CD4-positive, alpha-beta T cell treated with Interleukin-6 for 4 hours (primary cell): ENCODE data around the gene SLC8B1.

Experiments used
- DNase-seq: peaks from one replicate; pipeline ENCODE4 v3.0.0-alpha.2; 2020; ENCODE audit warnings: mixed read lengths

Gene SLC8B1

DNA sequence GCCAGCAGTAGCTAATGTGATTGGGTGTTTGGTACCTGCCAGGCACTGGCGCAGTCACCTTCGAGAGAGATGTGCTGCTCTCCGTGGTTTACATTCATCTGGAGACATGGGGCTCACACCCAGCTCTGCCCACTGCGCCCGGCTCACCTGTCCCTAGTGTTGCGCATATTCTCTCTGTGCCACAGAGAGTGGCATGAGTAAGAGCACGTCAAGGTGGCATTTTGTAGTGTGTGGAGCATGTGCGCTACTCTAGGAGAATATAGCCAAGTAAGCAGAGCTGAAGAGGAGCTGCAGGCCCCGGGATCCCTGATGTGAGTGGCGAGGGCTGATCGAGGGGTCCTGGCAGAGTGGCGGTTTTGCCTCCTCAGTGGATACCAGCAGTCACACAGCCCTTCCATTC lies 66.8 kb downstream of the SLC8B1 start:
- no peak for DNase-seq

DNA sequence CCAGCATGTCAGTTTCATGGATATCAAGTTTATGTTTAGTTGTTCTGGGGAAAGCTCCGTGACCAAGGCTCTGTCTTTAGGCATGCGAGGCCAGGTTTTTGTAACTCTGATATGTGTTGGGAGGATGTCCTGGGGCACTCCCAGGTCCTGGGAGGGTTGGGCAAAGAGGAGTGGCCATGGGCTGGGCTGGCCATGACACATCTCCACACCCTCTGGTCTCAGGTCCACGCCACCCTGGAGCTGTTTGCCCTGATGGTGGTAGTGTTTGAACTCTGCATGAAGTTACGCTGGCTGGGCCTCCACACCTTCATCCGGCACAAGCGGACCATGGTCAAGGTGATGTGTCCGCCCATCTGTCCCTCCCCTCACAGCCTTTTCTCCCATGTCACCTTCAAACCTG lies 67.3 kb downstream of the SLC8B1 start:
- no peak for DNase-seq

DNA sequence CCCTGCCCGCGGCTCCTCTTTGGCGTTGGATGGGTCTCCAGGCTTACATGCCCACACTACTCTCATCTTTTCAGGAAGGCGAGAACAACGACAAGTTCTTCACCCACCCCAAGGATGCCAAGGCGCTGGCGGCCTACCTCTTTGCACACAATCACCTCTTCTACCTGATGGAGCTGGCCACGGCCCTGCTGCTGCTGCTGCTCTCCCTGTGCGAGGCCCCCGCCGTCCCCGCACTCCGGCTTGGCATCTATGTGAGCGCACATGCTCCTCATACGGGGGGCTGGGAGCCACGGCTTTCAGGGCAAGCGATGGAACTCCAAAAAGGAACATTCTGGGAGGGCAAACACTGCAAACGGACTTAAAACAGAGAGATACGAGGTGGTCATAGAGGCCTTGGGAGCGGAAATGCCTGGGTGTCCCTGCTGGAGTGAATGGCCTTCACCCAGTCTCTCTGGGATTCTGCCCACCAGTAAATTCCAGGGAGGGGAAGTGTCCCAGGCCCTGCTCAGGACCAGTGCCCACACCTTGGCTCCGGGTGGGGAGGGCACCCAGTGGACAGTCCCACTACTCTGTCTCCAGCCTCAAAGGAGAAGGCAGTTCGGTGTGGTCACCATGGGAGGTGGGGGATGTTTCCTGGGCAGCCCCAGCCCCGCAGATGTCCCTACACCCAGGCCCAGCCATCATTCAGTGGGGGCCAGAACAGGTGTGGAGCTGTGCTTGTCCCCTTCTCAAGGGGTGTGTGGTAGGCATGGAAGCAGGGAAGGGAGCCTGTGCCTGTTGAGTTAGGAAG lies 68.6 kb downstream of the SLC8B1 start:
- DNase-seq, result no peak

DNA sequence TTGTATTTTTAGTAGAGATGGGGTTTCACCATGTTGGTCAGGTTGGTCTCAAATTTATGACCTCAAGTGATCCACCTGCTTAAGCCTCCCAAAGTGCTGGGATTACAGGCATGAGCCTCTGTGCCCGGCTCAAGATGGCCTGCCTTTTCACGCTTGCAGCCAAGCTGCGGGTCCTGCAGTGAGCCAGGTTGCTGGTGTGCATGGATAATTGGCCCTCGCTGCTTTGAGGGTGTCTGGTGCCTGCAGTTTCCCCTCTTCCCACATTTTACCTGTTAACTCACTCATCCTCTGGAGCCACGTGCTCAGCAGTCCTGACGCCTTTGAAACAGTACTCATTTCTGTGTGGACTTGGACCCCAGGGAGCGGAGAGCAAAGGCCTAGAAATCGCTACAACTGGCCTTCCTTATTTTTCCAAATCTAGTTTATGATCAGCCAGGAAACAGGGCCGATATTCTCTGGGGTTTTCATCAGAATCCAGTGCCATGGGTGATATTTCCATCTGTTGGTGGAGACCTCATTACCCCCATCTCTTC lies 71.4 kb downstream of the SLC8B1 start:
- no peak for DNase-seq

DNA sequence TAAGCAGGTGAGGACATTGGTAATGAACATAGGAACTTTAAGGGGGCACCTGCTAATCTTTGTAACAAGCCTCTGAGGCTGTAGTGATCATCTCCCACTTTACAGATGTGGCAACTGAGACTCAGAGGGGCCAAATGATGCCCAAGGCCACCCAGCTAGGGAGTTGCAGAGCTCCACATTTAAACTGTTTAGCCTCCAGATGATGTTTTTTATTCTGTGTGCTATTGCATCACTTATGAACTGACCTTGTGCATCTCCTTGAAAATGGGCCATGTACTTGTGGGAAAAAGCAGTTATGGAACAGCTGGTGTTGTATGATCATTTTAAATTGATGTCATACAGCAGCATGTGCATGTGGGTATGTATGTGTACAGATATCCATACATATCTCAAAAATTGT lies 72.2 kb downstream of the SLC8B1 start:
- DNase-seq, result no peak

DNA sequence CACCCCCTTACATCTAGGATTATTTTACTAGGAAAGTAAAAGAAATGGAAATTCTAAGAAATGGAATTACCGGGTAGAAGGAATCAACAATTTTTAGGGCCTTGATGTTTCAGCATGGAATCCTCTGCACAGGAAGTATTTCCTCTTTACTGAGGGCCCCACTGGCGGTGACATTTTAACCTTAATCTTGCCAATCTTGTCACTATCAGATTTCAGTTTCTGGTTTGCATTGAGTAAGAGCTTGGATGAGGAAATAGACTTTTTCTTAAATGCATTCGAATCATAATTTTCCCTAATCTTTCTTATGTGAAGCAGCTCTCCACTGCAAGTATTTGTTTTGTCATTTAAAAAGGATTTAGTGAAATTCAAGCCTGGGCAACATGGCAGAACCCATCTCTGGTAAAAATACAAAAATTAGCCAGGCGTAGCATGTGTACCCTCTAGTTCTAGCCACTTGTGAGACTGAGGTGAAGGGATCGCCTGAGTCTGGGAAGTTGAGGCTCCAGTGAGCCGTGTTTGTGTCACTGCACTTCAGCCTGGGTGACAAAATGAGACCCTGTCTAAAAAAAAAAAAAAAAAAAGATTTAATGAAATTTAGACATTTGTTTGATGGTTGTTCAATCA lies 73.0 kb downstream of the SLC8B1 start:
- DNase-seq, result peak; percentile 56

DNA sequence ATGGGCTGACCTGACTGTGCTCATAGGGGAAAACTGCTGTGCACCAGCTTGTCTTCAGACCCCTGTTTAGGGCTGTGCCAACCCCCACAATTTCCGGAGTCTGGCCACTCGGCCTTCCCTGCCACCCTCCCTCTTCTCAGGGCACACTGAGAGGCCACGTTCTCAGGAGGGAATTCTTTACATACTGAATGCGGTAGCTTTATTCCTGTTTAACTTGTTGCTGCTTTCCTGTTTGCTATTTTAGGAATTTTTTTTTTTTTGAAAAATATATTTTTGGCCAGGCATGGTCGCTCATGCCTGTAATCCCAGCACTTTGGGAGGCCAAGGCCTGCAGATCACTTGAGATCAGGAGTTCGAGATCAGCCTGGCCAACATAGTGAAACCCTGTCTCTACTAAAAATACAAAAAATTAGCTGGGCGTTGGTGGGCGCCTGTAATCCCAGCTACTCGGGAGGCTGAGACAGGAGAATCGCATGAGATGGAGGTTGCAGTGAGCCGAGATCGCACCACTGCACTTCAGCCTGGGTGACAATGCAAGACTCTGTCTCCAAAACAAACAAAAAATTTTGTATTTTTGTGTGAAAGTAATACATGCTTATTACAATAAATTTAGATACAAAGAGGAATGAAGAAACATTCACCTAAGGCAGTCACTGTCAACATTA lies 74.1 kb downstream of the SLC8B1 start:
- DNase-seq, result no peak

DNA sequence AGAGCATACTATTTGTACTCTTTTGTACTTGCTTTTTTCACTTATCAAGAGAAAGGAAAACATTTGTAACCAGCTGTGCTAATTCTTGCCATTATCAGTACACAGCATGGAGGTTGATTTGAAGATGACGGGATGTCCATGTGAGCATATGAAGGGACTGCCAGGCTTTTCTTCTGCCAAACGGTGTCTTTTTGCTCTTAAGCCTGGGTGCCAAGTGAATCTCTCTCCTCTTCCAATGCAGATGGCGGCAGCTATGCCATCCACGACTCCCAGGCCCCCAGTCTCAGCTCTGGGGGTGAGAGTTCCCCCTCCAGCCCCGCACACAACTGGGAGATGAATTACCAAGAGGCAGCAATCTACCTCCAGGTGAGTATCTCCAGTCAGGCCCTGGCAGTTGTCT lies 74.8 kb downstream of the SLC8B1 start:
- DNase-seq, result no peak

DNA sequence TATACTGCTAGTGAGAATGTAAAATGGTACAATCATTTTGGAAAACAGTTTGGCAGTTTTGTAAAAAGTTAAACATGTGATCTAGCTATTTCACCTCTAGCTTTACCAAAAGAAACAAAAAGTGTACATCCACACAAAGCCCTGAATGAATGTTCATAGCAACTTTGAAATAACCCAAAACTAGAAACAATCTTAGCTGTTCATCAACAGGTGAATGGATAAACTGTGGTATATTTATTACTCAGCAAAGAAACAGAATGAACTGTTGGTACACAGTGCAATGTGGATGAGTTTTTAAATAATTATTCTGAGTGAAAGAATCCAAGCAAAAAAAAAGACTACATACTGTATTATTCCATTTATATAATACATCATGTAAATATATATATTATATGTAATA lies 77.3 kb downstream of the SLC8B1 start:
- no peak for DNase-seq

DNA sequence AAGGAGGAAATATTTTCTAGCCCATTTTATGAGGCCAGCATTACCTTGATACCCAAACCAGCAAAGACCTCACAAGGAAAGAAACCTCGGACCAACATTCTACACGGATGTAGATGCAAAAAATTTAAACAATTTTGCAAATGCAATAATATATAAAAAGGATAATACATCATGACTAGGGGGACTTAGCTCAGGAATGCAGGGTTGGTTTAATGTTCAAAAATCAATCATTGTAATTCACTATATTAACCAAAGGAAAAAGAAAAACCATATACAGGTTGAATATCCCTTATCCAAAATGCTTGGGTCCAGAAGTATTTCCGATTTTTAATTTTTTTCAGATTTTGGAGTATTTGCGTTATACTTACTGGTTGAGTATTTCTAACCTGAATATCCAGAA lies 80.6 kb downstream of the SLC8B1 start:
- no peak for DNase-seq

DNA sequence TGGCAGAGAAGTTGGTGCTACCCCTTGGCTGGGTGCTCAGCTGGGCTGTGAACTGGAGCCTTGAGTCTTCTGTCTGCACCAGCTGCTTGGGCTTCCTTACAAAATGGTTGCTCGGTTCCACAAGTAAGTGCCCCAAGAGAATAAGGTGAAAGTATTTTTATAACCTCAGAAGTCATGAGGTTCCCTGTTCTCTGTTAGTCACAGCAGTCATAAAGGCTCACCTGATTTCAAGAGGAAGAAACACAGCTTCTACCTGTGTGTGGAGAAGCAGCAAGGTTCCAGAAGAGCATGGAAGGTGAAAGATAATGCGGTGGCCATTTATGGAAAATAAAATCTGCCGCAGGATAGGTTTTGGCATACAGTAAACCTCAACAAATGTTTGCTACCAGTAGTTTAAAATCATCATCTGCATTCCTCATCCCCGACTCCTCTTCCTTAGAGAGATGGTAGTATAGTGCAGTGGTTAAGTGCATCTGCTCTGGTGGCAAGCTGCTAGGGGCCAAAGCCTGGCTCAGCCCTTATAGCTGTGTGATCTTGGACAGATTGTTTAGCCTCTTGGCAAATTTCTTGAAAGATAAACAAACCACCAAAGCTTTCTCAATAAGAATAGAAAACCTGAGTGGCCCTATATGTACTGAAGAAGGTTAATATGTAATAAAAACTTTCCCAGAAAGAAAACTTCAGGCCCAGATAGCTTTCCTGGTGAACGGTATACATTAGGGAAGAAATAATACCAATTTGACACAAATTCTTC lies 81.2 kb downstream of the SLC8B1 start:
- DNase-seq, result no peak

DNA sequence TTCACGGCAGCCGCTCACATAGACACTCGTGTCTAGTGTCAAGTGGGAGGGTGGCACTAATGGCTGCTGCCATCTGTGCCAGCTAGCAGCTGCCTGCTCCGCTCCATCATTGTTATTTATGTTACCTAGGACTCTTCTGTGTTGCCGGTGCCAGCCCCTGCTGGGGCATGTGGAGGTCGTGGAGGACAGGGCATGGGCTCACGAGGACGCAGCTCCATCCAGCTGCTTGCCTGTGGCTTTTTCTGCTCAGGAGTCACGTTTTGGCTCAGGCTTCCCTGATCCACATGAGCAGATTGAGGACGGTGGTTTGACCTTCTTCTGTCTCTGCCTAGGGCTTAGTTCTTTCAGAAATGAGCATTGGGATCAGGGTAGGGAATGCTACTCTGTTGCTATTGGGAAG lies 82.4 kb downstream of the SLC8B1 start:
- DNase-seq, result no peak

DNA sequence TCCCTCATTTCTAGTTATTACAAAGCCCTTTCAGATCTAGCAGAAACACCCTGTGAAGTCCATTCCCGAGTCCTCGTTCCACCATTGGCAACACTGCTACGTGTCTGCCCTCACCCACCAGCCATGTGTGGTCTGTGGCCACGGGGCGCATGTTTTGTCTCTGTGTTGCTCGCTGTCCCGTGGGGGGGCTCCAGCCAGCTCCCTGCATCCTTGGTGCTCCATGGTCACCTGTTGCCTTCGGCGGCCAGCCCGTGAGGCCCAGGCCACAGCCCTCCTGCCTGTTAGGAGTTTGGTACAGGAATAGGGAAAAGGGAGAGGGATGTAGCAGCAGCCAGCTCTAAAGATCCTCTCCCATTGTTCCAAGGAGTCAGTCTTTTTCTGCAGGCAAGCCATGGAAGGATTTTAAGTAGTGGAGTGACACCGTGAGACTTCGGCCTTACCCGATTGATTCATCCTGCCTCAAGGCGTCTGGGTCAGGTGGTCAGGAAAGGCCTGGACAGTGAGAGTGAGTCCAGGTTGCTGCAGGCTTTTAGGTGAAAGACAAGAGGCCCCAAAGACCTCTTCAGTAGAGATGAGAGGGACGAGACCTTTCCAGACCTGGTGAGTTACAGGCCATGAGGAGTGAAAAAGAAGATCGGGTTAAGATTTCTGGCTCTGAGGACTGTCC lies 83.4 kb downstream of the SLC8B1 start:
- DNase-seq, result no peak

DNA sequence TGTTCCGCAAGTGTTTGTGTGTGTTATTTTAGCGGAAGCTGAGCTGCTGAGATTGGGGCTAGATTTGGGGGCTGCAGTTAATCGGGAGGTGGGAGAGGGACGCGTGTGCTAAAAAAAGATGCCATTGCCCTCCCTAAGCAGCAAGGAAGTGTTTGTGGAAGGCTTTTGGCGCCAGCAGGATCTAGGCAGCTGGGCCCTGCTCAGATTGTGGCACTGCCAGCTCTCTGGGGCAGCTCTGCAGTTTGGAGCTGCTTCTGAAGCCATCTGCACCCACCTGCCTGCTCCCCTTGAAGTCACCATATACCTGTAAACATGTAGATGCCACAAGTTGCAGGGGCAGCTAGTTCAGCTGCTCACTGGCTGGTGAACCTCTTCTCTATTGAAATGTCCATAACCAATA lies 84.9 kb downstream of the SLC8B1 start:
- DNase-seq, result no peak

DNA sequence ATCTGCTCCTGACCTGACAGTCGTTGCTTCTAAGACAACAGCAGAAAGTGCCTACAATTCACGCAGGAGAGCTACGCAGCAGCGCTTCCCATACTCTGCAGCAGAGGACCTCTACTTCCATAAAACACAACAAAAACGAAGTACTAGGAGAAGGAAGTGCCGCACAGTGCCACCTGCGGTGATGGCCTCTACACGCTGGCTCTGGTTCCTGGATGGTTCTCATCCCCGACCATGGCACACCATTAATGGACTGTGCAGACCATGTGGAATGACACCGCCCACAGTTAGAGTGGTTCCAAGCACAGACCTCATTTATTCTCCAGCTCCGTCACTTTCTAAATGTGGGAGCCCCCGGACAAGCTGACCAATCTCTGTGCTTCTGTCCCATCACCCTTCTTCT lies 85.4 kb downstream of the SLC8B1 start:
- no peak for DNase-seq

DNA sequence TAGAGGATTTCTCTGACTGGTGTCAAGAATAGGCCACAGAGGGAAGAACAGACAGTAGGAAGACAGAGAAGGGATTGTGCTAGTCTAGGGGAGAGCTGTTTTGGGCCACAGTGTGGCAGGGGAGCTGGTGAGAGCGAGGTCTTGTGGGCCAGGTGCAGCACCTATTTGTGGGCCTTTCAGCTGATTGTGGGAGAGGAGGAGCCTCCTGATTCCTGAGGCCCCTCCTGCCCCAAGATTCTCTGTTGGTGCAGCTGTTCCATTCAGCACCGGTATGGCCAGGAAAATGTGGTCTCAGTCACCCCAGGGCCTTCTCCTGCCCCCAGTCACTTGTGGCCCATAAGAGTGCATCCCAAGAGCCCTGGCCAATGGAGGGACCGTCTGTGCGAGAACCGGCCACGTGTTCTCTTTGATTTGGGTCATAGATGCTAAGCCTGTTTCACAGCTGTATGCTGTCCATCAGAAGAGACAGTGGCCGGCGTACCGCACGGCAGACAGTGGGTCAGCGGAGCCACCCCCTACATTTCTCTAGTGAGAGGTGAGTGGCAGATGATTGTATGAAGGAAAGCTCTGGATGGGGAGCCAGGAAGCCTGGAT lies 86.0 kb downstream of the SLC8B1 start:
- no peak for DNase-seq
